NCI-H2029 (cell line): ENCODE results near the gene OTUB2.

Experiments
- DNase-seq: peaks from one replicate; lab custom pipeline; 2025; lab: John Stamatoyannopoulos, UW

Gene OTUB2

DNA sequence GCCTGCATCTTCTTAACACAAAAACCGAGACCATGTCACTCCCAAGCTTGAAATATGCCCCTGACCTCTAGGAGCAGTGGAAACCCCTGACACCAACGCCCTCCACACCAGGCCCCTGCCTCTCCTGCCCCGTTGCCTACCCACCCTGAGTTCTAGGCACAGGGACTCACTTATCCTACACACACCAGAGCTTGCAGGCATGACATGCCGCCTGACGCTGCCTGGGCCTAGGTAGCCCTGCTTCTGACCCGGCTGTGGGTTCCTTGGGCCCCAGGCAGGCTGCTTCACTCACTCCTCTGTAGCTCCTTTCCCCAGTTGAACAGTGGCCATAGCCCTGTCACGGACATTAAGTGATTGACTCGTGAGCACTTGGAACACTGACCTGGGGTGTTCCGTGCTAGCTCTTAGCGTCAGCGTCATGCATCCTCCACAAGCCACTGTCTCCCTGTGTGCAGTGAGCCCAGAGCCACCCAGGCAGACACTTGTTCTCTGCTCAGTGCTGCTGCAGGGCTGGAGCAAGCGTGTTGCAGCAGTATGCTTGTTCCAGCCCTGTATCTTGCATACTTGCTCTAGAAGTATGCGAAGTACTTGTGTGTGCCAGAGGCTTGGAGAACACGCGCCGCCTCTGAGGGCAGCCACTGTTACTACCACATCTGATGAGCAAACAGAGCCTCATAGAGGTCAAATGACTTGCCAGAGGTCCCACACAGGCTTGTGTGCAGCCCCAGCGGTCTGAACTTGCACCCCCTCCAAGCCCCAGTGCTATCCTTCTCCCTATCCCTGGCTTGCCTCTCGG lies 15.6 kb downstream of the OTUB2 start:
- no peak for DNase-seq

DNA sequence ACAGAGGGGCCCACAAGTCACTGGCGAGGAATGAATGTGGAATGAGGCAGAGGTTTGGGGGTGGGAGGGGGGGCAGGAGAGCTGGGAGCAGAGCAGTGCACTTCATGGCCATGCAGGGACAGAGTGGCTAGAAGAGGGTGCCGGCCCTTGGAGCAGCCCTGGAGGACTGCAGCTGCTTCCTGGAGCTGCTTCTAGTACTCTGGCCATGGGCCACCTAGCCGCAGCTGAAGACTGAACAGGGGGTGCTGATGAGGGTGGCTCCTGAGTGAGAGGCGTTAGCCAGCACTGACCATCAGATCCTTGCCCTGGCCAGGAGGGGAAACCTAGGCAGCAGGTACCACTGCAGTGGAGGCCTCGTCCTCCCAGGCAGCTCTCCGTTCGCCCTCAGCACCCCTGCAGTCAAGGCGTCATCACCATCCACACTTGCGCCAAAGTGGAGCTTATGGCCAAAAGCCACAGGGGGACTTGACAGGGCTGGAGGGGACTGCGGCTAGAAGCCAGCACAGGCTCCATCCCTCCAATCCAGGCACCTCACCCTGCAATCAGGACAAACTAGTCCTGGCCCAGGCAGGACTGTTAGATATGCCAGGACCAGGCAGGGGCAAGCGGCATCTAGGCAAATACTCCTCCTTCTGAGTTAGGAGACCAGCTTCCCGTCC lies 16.4 kb downstream of the OTUB2 start:
- no peak for DNase-seq

- DNase-seq: no peak
These were observed 17.1 kb downstream of the OTUB2 start for GRCh38 chr14:94043111-94043755.

DNA sequence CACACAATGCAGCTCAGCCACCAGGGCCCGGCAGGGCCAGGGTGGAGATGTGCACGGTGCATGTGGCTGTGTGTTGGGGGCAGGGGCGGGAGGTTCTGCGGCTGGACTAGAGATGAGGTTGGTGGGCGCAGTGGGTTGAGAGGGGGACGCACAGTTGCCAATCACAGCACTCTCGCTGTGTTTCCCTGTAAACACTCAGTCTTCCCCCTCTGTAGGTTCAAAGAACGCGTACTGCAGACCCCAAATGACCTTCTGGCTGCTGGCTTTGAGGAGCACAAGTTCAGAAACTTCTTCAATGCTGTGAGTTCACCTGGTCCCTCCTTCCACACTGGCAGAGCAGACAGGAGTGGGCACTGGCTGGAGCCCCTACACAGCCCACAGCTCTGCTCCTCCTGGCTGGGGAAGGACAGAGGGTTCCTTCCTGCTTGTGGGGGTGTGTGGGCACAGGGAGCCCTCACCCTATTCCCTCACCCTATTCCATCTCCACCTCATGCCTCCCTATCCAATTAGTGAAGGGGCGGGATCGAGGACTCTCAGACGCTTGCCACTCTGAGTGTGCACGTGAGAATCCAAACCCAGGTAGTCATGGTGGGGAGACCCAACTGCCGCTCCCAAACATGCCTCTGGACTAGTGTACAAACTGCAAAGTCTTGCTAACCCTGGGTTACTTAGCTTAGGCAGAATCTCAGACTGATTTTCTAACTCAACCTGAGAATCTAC lies 17.8 kb downstream of the OTUB2 start:
- DNase-seq: no peak

- no peak for DNase-seq
These were observed 18.4 kb downstream of the OTUB2 start for GRCh38 chr14:94044476-94045091.

DNA sequence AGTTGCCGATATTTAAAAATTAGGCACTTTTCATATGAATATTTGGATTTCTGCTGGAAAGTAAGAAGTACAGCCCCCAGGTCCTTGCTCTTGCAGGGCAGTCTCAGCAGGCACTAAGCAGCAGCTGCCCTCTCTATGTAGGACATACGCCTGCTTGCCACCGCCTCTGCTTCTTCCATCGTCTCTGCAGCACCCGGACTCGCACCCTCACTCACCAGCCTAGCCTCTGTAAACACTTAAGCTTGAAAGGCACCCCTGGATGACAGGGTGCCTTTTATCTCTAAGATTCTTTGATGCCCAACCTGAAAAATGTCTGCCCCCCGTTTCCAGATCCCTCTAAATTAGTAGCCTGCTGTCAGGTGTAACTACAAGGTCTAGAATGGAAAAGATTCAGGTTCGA lies 19.0 kb downstream of the OTUB2 start:
- DNase-seq: no peak

DNA sequence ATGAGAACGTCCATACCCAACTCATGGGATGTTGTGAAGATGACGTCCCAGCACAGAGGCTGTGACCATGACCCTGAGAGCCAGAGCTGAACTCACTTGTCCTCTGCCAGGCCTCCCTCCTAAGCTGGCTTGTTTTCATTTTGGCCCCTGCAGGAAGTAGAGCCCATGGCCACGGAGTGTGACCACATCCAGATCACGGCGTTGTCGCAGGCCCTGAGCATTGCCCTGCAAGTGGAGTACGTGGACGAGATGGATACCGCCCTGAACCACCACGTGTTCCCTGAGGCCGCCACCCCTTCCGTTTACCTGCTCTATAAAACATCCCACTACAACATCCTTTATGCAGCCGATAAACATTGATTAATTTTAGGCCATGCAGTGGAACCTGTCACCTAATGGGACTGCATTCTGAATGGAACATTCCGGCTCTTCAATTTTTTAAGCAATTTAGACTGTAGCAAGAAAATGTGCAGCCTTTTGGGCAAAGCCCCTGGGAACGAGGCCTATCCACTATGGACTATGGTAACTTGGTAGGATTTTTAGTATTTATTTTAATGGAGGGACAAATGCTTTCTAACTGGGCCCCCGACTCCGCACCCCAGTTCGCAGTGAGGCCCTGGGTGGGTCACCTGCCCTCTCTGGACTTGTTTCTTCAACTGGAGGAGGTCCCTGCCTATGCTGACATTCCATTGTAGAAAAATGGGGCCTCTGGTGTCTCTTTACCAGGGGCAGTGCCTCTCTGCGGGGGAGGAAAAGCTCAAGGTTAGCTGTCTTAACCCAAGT lies 19.6 kb downstream of the OTUB2 start:
- no peak for DNase-seq

- DNase-seq: no peak
These were observed 20.6 kb downstream of the OTUB2 start for GRCh38 chr14:94046696-94047250.

DNA sequence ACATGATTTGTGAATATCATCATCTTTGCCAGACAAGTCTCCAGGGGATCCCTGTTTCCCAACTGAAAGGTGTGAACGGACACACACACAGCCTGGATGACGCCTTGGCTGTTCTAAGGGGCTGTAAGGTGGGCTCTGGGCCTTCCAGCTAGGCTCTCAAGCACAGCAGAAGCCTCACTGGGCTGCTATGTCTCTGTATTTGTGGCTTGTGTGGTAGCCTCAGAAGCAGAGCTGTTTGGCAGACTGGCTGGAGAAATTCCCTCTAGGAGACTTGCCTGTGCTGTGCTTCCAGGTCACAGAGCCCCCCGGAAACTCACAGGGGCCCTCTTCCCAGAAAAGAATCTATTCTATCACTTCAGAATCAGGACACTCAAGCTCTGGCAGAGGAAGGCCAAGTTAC lies 21.4 kb downstream of the OTUB2 start:
- DNase-seq: no peak

GRCh38 chr14:94048691-94049624 lies 22.8 kb downstream of the OTUB2 start:
- DNase-seq: no peak

GRCh38 chr14:94049625-94050023 lies 23.5 kb downstream of the OTUB2 start:
- no peak for DNase-seq

GRCh38 chr14:94050231-94050880 lies 24.2 kb downstream of the OTUB2 start:
- DNase-seq: no peak

DNA sequence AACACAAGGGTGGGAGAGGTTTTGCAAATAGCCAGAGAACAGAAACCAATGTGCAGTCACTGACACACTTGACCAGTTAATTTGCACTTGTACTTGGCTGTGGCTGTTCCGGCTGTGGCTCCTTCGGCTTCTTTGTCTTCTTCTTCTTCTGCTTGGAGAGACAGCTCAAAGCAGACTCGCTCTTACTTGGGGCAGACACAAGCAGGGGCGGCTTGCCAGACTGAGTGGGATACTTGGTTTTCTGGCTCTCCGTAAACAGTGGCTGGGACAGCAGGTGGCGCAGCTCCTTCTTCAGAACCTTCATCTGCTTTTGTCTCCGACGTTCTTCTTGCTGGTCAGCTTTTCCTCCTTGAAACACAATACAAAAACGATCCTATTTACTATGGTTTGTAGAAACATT lies 25.0 kb downstream of the OTUB2 start:
- DNase-seq: no peak

GRCh38 chr14:94051779-94052178 lies 25.6 kb downstream of the OTUB2 start:
- no peak for DNase-seq

DNA sequence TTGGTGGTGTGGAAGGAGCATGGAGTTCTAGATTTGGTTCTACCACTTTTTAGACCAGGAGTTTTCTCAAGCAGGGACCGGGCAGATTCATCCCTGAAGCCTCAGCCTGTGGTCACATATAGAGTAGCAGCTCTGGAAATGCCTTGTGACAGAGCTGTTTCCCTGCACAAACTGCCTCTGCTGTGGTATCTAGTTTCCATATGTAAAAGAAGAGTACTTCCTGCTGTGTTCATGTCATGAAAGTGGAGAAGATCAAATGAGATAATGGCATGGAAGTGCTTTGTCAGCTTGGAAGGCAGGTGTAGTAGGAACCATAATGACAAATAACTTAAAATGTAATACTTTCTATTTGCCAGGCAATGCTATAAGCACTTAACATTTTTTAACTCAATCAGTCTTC lies 26.1 kb downstream of the OTUB2 start:
- DNase-seq: no peak

DNA sequence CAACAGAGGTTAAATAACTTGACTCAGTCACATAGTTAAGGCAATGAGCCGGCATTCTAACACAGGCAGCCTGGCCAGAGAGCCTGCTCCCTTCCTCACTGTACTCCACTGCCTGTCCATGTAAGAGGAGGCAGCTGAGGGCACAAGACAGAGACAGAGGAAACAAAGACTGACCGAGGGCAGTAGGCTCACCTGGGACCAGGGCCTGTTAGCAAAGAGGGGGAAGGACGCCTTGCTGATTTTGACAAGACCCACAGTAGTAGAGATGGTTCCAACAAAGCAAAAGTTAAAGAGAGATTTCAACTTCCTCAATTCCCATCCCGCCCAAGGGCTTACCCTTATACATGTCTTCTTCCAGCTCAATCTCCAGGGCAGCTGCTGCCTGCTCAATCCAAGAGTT lies 26.5 kb downstream of the OTUB2 start:
- no peak for DNase-seq

- DNase-seq: no peak
These were observed 28.3 kb downstream of the OTUB2 start for GRCh38 chr14:94054401-94054800.

DNA sequence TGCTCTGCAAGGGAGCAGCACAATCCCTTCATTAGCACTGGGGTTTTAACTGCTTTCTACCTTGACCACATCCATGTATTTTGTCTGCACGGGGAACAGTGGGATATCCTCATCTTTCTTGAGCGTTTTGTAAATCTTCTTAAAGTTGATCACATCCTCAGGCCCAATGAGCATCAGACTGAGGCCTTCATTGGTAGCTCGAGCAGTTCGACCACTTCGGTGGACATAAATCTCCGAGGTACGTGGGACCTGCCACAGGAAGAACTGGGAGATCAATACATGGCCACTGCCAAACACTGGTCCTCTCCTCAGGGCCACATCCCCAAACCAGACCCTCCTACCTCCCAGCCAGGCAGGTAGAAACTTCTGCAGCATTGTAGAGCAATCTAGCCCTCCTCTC lies 28.8 kb downstream of the OTUB2 start:
- DNase-seq: no peak

DNA sequence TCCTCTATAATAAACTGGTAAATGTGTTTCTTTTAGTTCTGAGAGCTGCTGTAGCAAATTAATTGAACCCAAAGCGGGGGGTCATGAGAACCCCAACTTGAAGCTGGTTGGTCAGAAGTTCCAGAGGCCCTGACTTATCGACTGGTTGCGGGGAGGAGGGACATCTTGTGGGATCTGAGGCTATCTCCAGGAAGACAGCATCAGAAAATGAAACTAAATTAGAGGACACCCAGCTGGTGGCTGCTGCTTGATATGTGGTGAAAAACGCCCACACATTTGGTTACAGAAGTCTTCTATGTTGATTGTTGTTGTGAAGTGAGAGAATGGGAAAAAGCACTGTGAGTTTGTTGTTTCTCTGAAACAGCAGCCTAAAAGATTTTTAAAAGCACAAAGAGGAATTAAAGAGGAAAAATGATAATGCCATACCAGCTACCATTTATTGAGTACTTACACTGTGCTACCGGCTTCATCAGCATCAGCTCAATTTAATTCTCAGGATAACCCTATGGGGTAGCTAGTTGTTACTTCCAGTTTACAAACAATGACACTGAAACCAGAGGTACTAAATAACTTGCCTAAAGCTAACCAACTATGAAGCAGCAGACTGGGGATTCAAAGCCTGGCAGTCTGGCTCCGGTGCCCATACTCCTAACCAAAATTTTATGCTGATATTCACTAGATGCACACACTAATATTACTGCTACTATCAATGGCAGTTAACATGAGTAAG lies 30.6 kb downstream of the OTUB2 start:
- no peak for DNase-seq
